ENCODE data around the gene RAB11FIP4. TPM values are rescaled to one million over a fixed set of nuclear protein-coding genes. Genes with fewer than 3 reads are reported as not detected.

The RAB11FIP4 gene
- polyA plus RNA-seq, 4 donors, result 11.6 to 33.8 (median 18.7) TPM

- no peak overlapping the region for H3K27ac ChIP-seq (ENCODE audit: low read depth in 1 of 3, low read length in 2 of 3)
- H3K4me3 ChIP-seq (ENCODE audit: low read depth in 1 of 3, low read length in 3 of 3), result no peak overlapping the region
- WGBS, 3 donors, result 78 to 87% (median 81%) methylated on average over 3 of the region's 3 CpGs
- H3K36me3 ChIP-seq (ENCODE audit: control insufficient read depth in 3 of 3, insufficient read depth in 2 of 3, low read depth in 1 of 3, low read length in 3 of 3), result no peaks in the 10 kb centered on the region
- no peaks in the 10 kb centered on the region for H3K9me3 ChIP-seq (ENCODE audit: control insufficient read depth in 2 of 2, insufficient read depth in 1 of 2, low read depth in 1 of 2, low read length in 1 of 2)
- peaks cover 0 to 2% (median 0%) of the 10 kb centered on the region in 3 donors for H3K4me1 ChIP-seq (ENCODE audit: control insufficient read depth in 3 of 3, insufficient read depth in 2 of 3, low read depth in 1 of 3, low read length in 2 of 3)
- no peaks in the 10 kb centered on the region for H3K27me3 ChIP-seq (ENCODE audit: control insufficient read depth in 3 of 3, insufficient read depth in 3 of 3, low read length in 3 of 3)
- no peak for DNase-seq
- FAIRE-seq, result no peak
These were observed 58.3 kb downstream of the RAB11FIP4 start for GRCh38 chr17:31449746-31450145.

GRCh38 chr17:31452101-31452500 is 60.6 kb downstream of the RAB11FIP4 start:
- H3K4me3 ChIP-seq (ENCODE audit: low read depth in 1 of 3, low read length in 3 of 3), result no peak overlapping the region
- peak overlapping the region in 1 of 3 donors; percentile 81 for H3K27ac ChIP-seq (ENCODE audit: low read depth in 1 of 3, low read length in 2 of 3)
- no peak for FAIRE-seq
- H3K4me1 ChIP-seq (ENCODE audit: control insufficient read depth in 3 of 3, insufficient read depth in 2 of 3, low read depth in 1 of 3, low read length in 2 of 3), result peaks cover 0 to 2% (median 0%) of the 10 kb centered on the region in 3 donors
- 63 to 70% (median 64%) methylated on average over 4 of the region's 4 CpGs for WGBS, 3 donors
- no peak for DNase-seq
- peaks cover 0 to 3% of the 10 kb centered on the region in 2 donors for H3K9me3 ChIP-seq (ENCODE audit: control insufficient read depth in 2 of 2, insufficient read depth in 1 of 2, low read depth in 1 of 2, low read length in 1 of 2)
- no peaks in the 10 kb centered on the region for H3K27me3 ChIP-seq (ENCODE audit: control insufficient read depth in 3 of 3, insufficient read depth in 3 of 3, low read length in 3 of 3)
- no peaks in the 10 kb centered on the region for H3K36me3 ChIP-seq (ENCODE audit: control insufficient read depth in 3 of 3, insufficient read depth in 2 of 3, low read depth in 1 of 3, low read length in 3 of 3)

GRCh38 chr17:31452561-31453110 is 61.2 kb downstream of the RAB11FIP4 start:
- Histone ChIP-seq H3K27me3 (ENCODE audit: control insufficient read depth in 3 of 3, insufficient read depth in 3 of 3, low read length in 3 of 3) (no peaks in the 10 kb centered on the region), H3K4me1 (ENCODE audit: control insufficient read depth in 3 of 3, insufficient read depth in 2 of 3, low read depth in 1 of 3, low read length in 2 of 3) (peaks cover 0 to 2% (median 0%) of the 10 kb centered on the region in 3 donors), H3K4me3 (ENCODE audit: low read depth in 1 of 3, low read length in 3 of 3) (no peak overlapping the region), H3K27ac (ENCODE audit: low read depth in 1 of 3, low read length in 2 of 3) (peak overlapping the region in 1 of 3 donors; percentile 81), H3K36me3 (ENCODE audit: control insufficient read depth in 3 of 3, insufficient read depth in 2 of 3, low read depth in 1 of 3, low read length in 3 of 3) (no peaks in the 10 kb centered on the region), H3K9me3 (ENCODE audit: control insufficient read depth in 2 of 2, insufficient read depth in 1 of 2, low read depth in 1 of 2, low read length in 1 of 2) (peaks cover 0 to 8% of the 10 kb centered on the region in 2 donors)
- WGBS, 3 donors, result 86 to 91% (median 86%) methylated on average over 10 of the region's 10 CpGs
- FAIRE-seq (no peak), DNase-seq (no peak)

GRCh38 chr17:31453896-31454295 is 62.4 kb downstream of the RAB11FIP4 start:
- FAIRE-seq (no peak), DNase-seq (peak in 1 of 2 donors; percentile 36)
- peaks cover 0 to 10% of the 10 kb centered on the region in 2 donors for H3K9me3 ChIP-seq (ENCODE audit: control insufficient read depth in 2 of 2, insufficient read depth in 1 of 2, low read depth in 1 of 2, low read length in 1 of 2)
- 21 to 53% (median 35%) methylated on average over 2 of the region's 2 CpGs for WGBS, 3 donors
- H3K4me1 ChIP-seq (ENCODE audit: control insufficient read depth in 3 of 3, insufficient read depth in 2 of 3, low read depth in 1 of 3, low read length in 2 of 3), result peaks cover 0 to 3% (median 2%) of the 10 kb centered on the region in 3 donors
- no peak overlapping the region for H3K4me3 ChIP-seq (ENCODE audit: low read depth in 1 of 3, low read length in 3 of 3)
- no peak overlapping the region for H3K27ac ChIP-seq (ENCODE audit: low read depth in 1 of 3, low read length in 2 of 3)
- no peaks in the 10 kb centered on the region for H3K27me3 ChIP-seq (ENCODE audit: control insufficient read depth in 3 of 3, insufficient read depth in 3 of 3, low read length in 3 of 3)
- H3K36me3 ChIP-seq (ENCODE audit: control insufficient read depth in 3 of 3, insufficient read depth in 2 of 3, low read depth in 1 of 3, low read length in 3 of 3), result no peaks in the 10 kb centered on the region

DNA sequence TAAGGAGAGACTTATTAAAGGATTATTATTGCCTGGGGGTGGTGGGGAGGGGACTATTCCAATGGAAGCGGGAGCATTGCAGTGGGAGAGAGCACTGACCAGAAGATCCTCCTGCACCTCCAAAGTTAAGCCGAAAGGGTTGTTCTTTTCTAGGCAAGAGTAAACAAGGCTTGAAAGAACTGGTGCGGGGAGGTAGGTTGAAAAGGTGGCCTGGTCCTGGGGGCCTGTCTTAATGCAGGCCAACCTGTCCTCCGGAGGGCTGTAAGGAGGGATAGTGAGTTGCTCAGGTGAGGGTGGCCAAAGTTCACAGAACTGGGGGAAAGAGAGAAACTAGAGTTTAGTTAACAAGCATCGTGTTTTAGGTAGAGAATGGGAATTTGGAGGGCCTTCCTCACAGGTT is 65.3 kb downstream of the RAB11FIP4 start:
- no peak overlapping the region for H3K4me3 ChIP-seq (ENCODE audit: low read depth in 1 of 3, low read length in 3 of 3)
- H3K4me1 ChIP-seq (ENCODE audit: control insufficient read depth in 3 of 3, insufficient read depth in 2 of 3, low read depth in 1 of 3, low read length in 2 of 3), result peaks cover 0 to 3% (median 0%) of the 10 kb centered on the region in 3 donors
- H3K36me3 ChIP-seq (ENCODE audit: control insufficient read depth in 3 of 3, insufficient read depth in 2 of 3, low read depth in 1 of 3, low read length in 3 of 3), result no peaks in the 10 kb centered on the region
- H3K27ac ChIP-seq (ENCODE audit: low read depth in 1 of 3, low read length in 2 of 3), result no peak overlapping the region
- no peak for DNase-seq
- 53 to 68% (median 68%) methylated on average over 5 of the region's 5 CpGs for WGBS, 3 donors
- H3K27me3 ChIP-seq (ENCODE audit: control insufficient read depth in 3 of 3, insufficient read depth in 3 of 3, low read length in 3 of 3), result no peaks in the 10 kb centered on the region
- FAIRE-seq, result no peak
- H3K9me3 ChIP-seq (ENCODE audit: control insufficient read depth in 2 of 2, insufficient read depth in 1 of 2, low read depth in 1 of 2, low read length in 1 of 2), result peaks cover 0 to 10% of the 10 kb centered on the region in 2 donors

DNA sequence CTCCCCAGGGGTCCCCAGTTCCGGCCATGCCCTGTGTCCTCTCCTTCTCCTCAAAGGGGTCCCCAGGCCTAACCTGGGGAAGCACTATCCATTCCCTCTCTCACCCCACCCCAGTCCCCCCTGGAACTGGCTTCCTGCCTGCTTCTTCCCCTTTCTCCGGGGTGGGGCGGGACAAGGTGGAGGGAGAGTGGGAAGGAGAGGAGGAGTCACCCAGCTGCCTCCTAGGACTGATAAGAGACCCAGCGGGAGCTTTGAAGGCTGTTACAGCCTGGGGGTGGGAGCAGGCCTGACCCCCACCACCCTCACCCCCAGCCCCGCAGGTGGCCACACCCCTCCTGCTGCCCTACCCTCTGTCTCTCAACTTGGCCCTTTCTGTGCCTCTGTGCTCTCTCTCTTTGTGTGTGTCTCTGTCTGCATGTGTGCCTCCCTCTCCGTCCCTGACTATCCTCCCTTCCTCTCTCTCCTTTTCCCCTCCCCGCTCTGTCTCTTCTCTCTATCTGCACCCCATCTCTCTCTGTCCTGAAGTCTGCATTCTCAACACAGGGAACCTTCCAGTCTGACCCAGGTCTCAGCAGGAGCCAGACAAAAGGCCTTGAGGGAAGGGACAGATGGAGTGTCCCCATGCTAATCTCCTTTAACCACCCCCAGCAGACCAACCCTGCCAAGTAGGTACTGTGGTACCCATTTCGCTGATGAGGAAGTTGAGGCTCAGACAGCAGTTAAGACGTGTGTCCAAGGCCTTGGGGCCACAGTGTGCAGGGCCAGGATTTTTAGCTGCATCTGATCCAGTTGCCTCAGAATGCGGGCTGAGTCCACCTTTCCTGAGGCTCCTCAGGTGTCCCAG is 66.1 kb downstream of the RAB11FIP4 start:
- WGBS, 3 donors, result 52 to 63% (median 56%) methylated on average over 8 to 10 of the region's 10 CpGs
- peaks cover 0 to 10% of the 10 kb centered on the region in 2 donors for H3K9me3 ChIP-seq (ENCODE audit: control insufficient read depth in 2 of 2, insufficient read depth in 1 of 2, low read depth in 1 of 2, low read length in 1 of 2)
- H3K4me1 ChIP-seq (ENCODE audit: control insufficient read depth in 3 of 3, insufficient read depth in 2 of 3, low read depth in 1 of 3, low read length in 2 of 3), result peaks cover 0 to 3% (median 0%) of the 10 kb centered on the region in 3 donors
- no peaks in the 10 kb centered on the region for H3K36me3 ChIP-seq (ENCODE audit: control insufficient read depth in 3 of 3, insufficient read depth in 2 of 3, low read depth in 1 of 3, low read length in 3 of 3)
- no peak overlapping the region for H3K4me3 ChIP-seq (ENCODE audit: low read depth in 1 of 3, low read length in 3 of 3)
- H3K27me3 ChIP-seq (ENCODE audit: control insufficient read depth in 3 of 3, insufficient read depth in 3 of 3, low read length in 3 of 3), result no peaks in the 10 kb centered on the region
- no peak for FAIRE-seq
- H3K27ac ChIP-seq (ENCODE audit: low read depth in 1 of 3, low read length in 2 of 3), result no peak overlapping the region
- DNase-seq, result peak in 1 of 2 donors; percentile 44

GRCh38 chr17:31458829-31459228 is 67.4 kb downstream of the RAB11FIP4 start:
- FAIRE-seq (no peak), DNase-seq (no peak)
- Histone ChIP-seq H3K27ac (ENCODE audit: low read depth in 1 of 3, low read length in 2 of 3) (no peak overlapping the region), H3K27me3 (ENCODE audit: control insufficient read depth in 3 of 3, insufficient read depth in 3 of 3, low read length in 3 of 3) (no peaks in the 10 kb centered on the region), H3K4me1 (ENCODE audit: control insufficient read depth in 3 of 3, insufficient read depth in 2 of 3, low read depth in 1 of 3, low read length in 2 of 3) (peaks cover 0 to 3% (median 0%) of the 10 kb centered on the region in 3 donors), H3K36me3 (ENCODE audit: control insufficient read depth in 3 of 3, insufficient read depth in 2 of 3, low read depth in 1 of 3, low read length in 3 of 3) (no peaks in the 10 kb centered on the region), H3K9me3 (ENCODE audit: control insufficient read depth in 2 of 2, insufficient read depth in 1 of 2, low read depth in 1 of 2, low read length in 1 of 2) (peaks cover 0 to 10% of the 10 kb centered on the region in 2 donors), H3K4me3 (ENCODE audit: low read depth in 1 of 3, low read length in 3 of 3) (no peak overlapping the region)
- WGBS, 3 donors, result 72 to 75% (median 73%) methylated on average over 2 of the region's 2 CpGs

DNA sequence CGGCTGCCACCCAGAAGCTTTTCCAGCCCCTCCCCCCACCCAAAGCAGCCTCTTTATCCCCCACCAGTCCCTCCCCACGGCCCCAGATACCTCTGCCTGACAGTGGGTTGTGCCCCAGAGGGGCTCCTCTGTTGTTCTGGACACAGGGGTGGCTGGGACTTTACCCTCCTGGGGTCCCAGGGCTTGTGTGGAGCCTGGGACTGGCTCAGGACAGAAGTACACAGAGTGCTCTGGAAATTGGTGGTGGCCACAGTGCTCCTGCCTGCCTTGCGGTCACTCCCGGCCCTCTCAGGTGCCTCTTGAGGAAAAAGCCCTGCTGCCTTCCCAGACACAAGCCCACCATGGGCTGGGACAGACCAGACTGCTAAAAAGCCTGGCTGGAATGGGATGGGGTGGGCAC is 68.2 kb downstream of the RAB11FIP4 start:
- DNase-seq (no peak), FAIRE-seq (no peak)
- H3K4me3 ChIP-seq (ENCODE audit: low read depth in 1 of 3, low read length in 3 of 3), result no peak overlapping the region
- no peaks in the 10 kb centered on the region for H3K36me3 ChIP-seq (ENCODE audit: control insufficient read depth in 3 of 3, insufficient read depth in 2 of 3, low read depth in 1 of 3, low read length in 3 of 3)
- H3K9me3 ChIP-seq (ENCODE audit: control insufficient read depth in 2 of 2, insufficient read depth in 1 of 2, low read depth in 1 of 2, low read length in 1 of 2), result peaks cover 0 to 10% of the 10 kb centered on the region in 2 donors
- H3K27ac ChIP-seq (ENCODE audit: low read depth in 1 of 3, low read length in 2 of 3), result no peak overlapping the region
- WGBS, 3 donors, result 59 to 88% (median 75%) methylated on average over 4 of the region's 4 CpGs
- peaks cover 0 to 3% (median 0%) of the 10 kb centered on the region in 3 donors for H3K4me1 ChIP-seq (ENCODE audit: control insufficient read depth in 3 of 3, insufficient read depth in 2 of 3, low read depth in 1 of 3, low read length in 2 of 3)
- H3K27me3 ChIP-seq (ENCODE audit: control insufficient read depth in 3 of 3, insufficient read depth in 3 of 3, low read length in 3 of 3), result no peaks in the 10 kb centered on the region

Data from small intestine (tissue), 7 donors.